ENCODE results near the gene CBFA2T3. TPM values are rescaled to one million over a fixed set of nuclear protein-coding genes. Genes with fewer than 3 reads are reported as not detected.

CBFA2T3 gene
- total and polyA plus RNA-seq, 10 donors = 8.4 to 59.8 (median 26.3) TPM

DNA sequence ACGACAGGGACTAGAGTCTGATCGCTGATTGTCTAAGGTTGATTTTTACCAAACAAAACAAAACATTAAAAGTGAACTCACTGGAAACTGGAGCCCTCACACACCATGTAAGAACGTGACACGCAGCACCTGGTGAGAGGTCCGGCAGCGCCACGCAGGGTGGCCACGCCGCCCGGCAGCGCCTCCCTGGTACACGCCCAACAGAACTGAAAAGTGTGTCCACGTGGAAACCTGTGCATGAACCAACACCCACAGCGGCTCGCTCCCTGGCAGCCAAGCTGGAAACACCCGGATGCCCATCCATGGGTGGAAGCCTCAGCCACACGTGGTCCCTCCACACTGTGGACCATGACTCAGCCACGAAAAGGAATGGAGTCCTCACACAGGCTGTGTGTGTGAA is 129.4 kb downstream of the CBFA2T3 start:
- Histone ChIP-seq H3K9me3 (no peaks in the 10 kb centered on the region), H3K27me3 (replicated peaks in 1 of 7) (no peaks in the 10 kb centered on the region), H3K36me3 (peaks cover 0 to 89% (median 17%) of the 10 kb centered on the region in 6 donors), H3K27ac (no peak overlapping the region), H3K4me1 (peaks cover 0 to 6% (median 0%) of the 10 kb centered on the region in 6 donors), H3K4me3 (no peak overlapping the region)
- intact Hi-C loops (cut with DNase I; ENCODE audit: low total_unique reads) = no loop called here
- 91 to 97% (median 94%) methylated on average over 18 of the region's 18 CpGs for WGBS, 5 donors
- no peak for DNase-seq
- TF ChIP-seq POLR2AphosphoS5 (IDR thresholded peaks at IDR 0.05) (no peak), POLR2A (IDR thresholded peaks at IDR 0.05) (no peak)
- TF ChIP-seq, protein P1, sequence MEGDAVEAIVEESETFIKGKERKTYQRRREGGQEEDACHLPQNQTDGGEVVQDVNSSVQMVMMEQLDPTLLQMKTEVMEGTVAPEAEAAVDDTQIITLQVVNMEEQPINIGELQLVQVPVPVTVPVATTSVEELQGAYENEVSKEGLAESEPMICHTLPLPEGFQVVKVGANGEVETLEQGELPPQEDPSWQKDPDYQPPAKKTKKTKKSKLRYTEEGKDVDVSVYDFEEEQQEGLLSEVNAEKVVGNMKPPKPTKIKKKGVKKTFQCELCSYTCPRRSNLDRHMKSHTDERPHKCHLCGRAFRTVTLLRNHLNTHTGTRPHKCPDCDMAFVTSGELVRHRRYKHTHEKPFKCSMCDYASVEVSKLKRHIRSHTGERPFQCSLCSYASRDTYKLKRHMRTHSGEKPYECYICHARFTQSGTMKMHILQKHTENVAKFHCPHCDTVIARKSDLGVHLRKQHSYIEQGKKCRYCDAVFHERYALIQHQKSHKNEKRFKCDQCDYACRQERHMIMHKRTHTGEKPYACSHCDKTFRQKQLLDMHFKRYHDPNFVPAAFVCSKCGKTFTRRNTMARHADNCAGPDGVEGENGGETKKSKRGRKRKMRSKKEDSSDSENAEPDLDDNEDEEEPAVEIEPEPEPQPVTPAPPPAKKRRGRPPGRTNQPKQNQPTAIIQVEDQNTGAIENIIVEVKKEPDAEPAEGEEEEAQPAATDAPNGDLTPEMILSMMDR (IDR thresholded peaks at IDR 0.05 in 8 of 11, conservative IDR thresholded peaks at IDR 0.05 in 3 of 11) = no peak

DNA sequence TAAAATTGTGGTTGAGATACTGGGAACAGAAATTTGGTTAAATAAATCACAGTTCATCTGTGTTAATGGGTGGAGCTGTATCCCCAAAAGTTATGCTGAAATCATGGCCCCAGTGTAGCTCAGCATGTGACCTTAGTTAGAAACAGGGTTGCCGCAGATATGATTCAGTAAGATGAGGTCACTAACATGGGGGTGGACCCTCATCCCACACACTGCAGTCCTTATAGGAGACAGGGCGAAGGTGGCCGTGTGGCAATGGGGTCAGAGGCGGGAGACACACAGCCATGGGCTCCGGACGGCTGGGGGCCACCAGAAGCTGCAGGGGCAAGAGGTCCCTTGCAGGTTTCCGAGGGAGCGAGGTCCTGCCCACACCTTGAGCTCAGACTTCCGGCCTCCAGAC is 130.9 kb downstream of the CBFA2T3 start:
- TF ChIP-seq POLR2A (IDR thresholded peaks at IDR 0.05) = no peak
- TF ChIP-seq, protein P1 (IDR thresholded peaks at IDR 0.05 in 8 of 11, conservative IDR thresholded peaks at IDR 0.05 in 3 of 11) = no peak
- TF ChIP-seq POLR2AphosphoS5 (IDR thresholded peaks at IDR 0.05) = no peak
- DNase-seq = no peak
- H3K9me3 ChIP-seq = no peaks in the 10 kb centered on the region
- intact Hi-C loops (cut with DNase I; ENCODE audit: low total_unique reads) = no loop called here
- H3K4me3 ChIP-seq = no peak overlapping the region
- no peaks in the 10 kb centered on the region for H3K27me3 ChIP-seq (replicated peaks in 1 of 7)
- peaks cover 0 to 17% (median 0%) of the 10 kb centered on the region in 6 donors for H3K4me1 ChIP-seq
- H3K27ac ChIP-seq = no peak overlapping the region
- 92 to 98% (median 96%) methylated on average over 9 of the region's 9 CpGs for WGBS, 5 donors
- H3K36me3 ChIP-seq = peaks cover 0 to 91% (median 20%) of the 10 kb centered on the region in 6 donors

DNA sequence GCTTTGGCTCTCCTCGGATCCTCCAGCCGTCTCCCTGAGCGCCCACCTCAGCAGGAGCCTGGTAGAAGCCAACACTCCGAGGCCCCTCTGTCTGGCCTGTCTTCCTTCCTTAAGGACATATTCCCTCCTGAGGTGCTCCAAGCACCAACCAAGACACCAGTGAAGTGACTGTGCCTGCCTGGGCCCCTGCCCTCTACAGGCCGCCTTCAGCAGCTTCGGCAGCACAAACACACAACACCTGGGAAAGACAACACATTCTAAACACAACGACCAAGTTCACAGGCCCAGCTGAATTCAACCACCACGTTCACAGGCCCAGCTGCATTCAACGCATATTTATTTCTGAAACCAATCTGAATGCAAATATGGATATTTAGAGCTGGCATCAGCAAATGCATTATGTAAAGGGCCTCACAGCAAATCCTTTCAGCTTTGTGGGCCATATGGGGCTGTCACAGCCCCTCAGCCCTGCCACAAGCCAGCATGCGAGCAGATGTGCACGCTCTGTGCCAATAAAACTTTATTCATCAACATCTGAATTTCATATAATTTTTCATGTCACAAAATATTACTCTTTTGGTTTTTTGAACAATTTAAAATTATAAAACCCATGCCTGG is 132.5 kb downstream of the CBFA2T3 start:
- intact Hi-C loops (cut with DNase I; ENCODE audit: low total_unique reads) = no loop called here
- no peak for DNase-seq
- H3K36me3 ChIP-seq = peaks cover 0 to 91% (median 22%) of the 10 kb centered on the region in 6 donors
- no peaks in the 10 kb centered on the region for H3K9me3 ChIP-seq
- no peak overlapping the region for H3K4me3 ChIP-seq
- WGBS, 5 donors = 80 to 89% (median 87%) methylated on average over 11 of the region's 11 CpGs
- no peak overlapping the region for H3K27ac ChIP-seq
- TF ChIP-seq, protein P1 (IDR thresholded peaks at IDR 0.05 in 8 of 11, conservative IDR thresholded peaks at IDR 0.05 in 3 of 11) = no peak
- no peak for TF ChIP-seq POLR2A (IDR thresholded peaks at IDR 0.05)
- TF ChIP-seq POLR2AphosphoS5 (IDR thresholded peaks at IDR 0.05) = no peak
- no peaks in the 10 kb centered on the region for H3K27me3 ChIP-seq (replicated peaks in 1 of 7)
- peaks cover 0 to 32% (median 7%) of the 10 kb centered on the region in 6 donors for H3K4me1 ChIP-seq

DNA sequence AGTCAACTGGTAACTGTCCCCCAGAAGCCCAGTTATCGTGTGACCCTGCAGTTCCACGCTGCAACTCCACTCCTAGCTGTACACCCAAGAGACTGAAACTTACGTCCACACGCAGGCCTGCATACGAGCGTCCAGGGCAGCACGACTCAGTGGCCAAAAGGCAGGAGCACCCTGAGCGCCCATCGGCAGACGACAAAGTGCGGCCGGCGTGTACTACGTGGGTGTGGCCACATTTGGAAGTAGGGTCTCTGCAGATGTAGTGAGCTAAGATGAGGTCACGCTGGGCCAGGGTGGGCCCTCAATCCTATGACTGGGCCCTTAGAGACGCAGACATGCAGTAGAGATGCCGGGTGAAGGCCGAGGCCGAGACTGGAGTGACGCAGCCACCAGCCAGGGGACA is 133.8 kb downstream of the CBFA2T3 start:
- H3K4me3 ChIP-seq = no peak overlapping the region
- no peak overlapping the region for H3K27ac ChIP-seq
- intact Hi-C loops (cut with DNase I; ENCODE audit: low total_unique reads) = no loop called here
- H3K36me3 ChIP-seq = peaks cover 0 to 91% (median 30%) of the 10 kb centered on the region in 6 donors
- H3K4me1 ChIP-seq = peaks cover 0 to 36% (median 11%) of the 10 kb centered on the region in 6 donors
- DNase-seq = no peak
- TF ChIP-seq POLR2AphosphoS5 (IDR thresholded peaks at IDR 0.05) = no peak
- TF ChIP-seq, protein P1 (IDR thresholded peaks at IDR 0.05 in 8 of 11, conservative IDR thresholded peaks at IDR 0.05 in 3 of 11) = no peak
- TF ChIP-seq POLR2A (IDR thresholded peaks at IDR 0.05) = no peak
- H3K27me3 ChIP-seq (replicated peaks in 1 of 7) = no peaks in the 10 kb centered on the region
- WGBS, 5 donors = 92 to 96% (median 93%) methylated on average over 19 to 20 of the region's 20 CpGs
- H3K9me3 ChIP-seq = no peaks in the 10 kb centered on the region

Data from spleen (tissue), 11 donors.